Measurements from ENCODE around the gene RASSF4. TPM values are rescaled to one million over a fixed set of nuclear protein-coding genes. Genes with fewer than 3 reads are reported as not detected.

RASSF4 gene
- total RNA-seq, 1 donor from 2014 or later, result 2.0 TPM

- peak overlapping the region; percentile 58 for H3K4me3 Mint-ChIP-seq
- ChIA-PET POLR2A (interaction anchor here (1.6 to 2.4 kb wide), 3 partner anchors 10 to 37 kb away, joined by 5 to 20 read pairs (median 7); partner anchors contain the start of gene ZNF22), CTCF (interaction anchor here (1.3 to 9.5 kb wide), 4 partner anchors 9 to 31 kb away, joined by 6 to 60 read pairs (median 7); no protein-coding TSS in a partner anchor)
- peak overlapping the region; percentile 68 for H3K27ac Mint-ChIP-seq
- H3K9me3 Mint-ChIP-seq, result no peaks in the 10 kb centered on the region
- no peak for TF ChIP-seq CTCF (IDR thresholded peaks at IDR 0.05)
- peaks cover 79% of the 10 kb centered on the region for H3K4me1 Mint-ChIP-seq
- H3K27me3 Mint-ChIP-seq, result no peaks in the 10 kb centered on the region
- intact Hi-C loops (cut with micrococcal nuclease), result loop anchor here (1.0 kb wide), 1 partner anchor 11 kb away; no protein-coding TSS in a partner anchor
- DNase-seq (no peak), ATAC-seq (ENCODE audit: low read depth) (no peak)
- no peaks in the 10 kb centered on the region for H3K36me3 Mint-ChIP-seq (ENCODE audit: low read depth)
These were observed 4.4 kb downstream of the RASSF4 start for GRCh38 chr10:44963772-44964633.

GRCh38 chr10:44965104-44965503, 5.5 kb downstream of the RASSF4 start:
- ATAC-seq (ENCODE audit: low read depth) (no peak), DNase-seq (no peak)
- ChIA-PET POLR2A (interaction anchor here (0.8 to 1.0 kb wide), 2 partner anchors 17 to 32 kb away, joined by 4 to 5 read pairs; no protein-coding TSS in a partner anchor), CTCF (interaction anchor here (0.9 to 9.5 kb wide), 3 partner anchors 9 to 32 kb away, joined by 3 to 60 read pairs (median 6); no protein-coding TSS in a partner anchor)
- Mint-ChIP-seq H3K4me3 (no peak overlapping the region), H3K27me3 (no peaks in the 10 kb centered on the region), H3K4me1 (peaks cover 75% of the 10 kb centered on the region), H3K36me3 (ENCODE audit: low read depth) (no peaks in the 10 kb centered on the region), H3K9me3 (no peaks in the 10 kb centered on the region), H3K27ac (no peak overlapping the region)
- intact Hi-C loops (cut with micrococcal nuclease), result loop anchor here (5.0 kb wide), 1 partner anchor 1062 kb away; no protein-coding TSS in a partner anchor
- TF ChIP-seq CTCF (IDR thresholded peaks at IDR 0.05), result no peak

GRCh38 chr10:44965651-44966097, 6.1 kb downstream of the RASSF4 start:
- no peaks in the 10 kb centered on the region for H3K36me3 Mint-ChIP-seq (ENCODE audit: low read depth)
- no peaks in the 10 kb centered on the region for H3K9me3 Mint-ChIP-seq
- peak overlapping the region; percentile 57 for H3K27ac Mint-ChIP-seq
- no peak for TF ChIP-seq CTCF (IDR thresholded peaks at IDR 0.05)
- DNase-seq, result no peak
- H3K4me3 Mint-ChIP-seq, result peak overlapping the region; percentile 42
- H3K4me1 Mint-ChIP-seq, result peaks cover 71% of the 10 kb centered on the region
- ChIA-PET CTCF (interaction anchor here (0.9 to 9.5 kb wide), 2 partner anchors 18 to 33 kb away, joined by 3 to 60 read pairs; no protein-coding TSS in a partner anchor), POLR2A (interaction anchor here (0.8 to 1.1 kb wide), 3 partner anchors 18 to 33 kb away, joined by 3 to 5 read pairs (median 4); no protein-coding TSS in a partner anchor)
- intact Hi-C loops (cut with micrococcal nuclease), result loop anchor here (1.0 to 5.0 kb wide), 2 partner anchors 9 to 1062 kb away; no protein-coding TSS in a partner anchor
- peak; percentile 29 for ATAC-seq (ENCODE audit: low read depth)
- H3K27me3 Mint-ChIP-seq, result no peaks in the 10 kb centered on the region

GRCh38 chr10:44966129-44966815, 6.7 kb downstream of the RASSF4 start:
- H3K9me3 Mint-ChIP-seq, result no peaks in the 10 kb centered on the region
- CTCF ChIA-PET, result interaction anchor here (0.9 to 9.5 kb wide), 2 partner anchors 18 to 33 kb away, joined by 3 to 60 read pairs; no protein-coding TSS in a partner anchor
- H3K36me3 Mint-ChIP-seq (ENCODE audit: low read depth), result no peaks in the 10 kb centered on the region
- H3K27ac Mint-ChIP-seq, result no peak overlapping the region
- no peaks in the 10 kb centered on the region for H3K27me3 Mint-ChIP-seq
- H3K4me1 Mint-ChIP-seq, result peaks cover 69% of the 10 kb centered on the region
- intact Hi-C loops (cut with micrococcal nuclease), result loop anchor here (1.0 to 5.0 kb wide), 2 partner anchors 8 to 1061 kb away; no protein-coding TSS in a partner anchor
- POLR2A ChIA-PET, result interaction anchor here (0.8 to 3.1 kb wide), 4 partner anchors 18 to 33 kb away, joined by 3 to 10 read pairs (median 4); no protein-coding TSS in a partner anchor
- DNase-seq (no peak), ATAC-seq (ENCODE audit: low read depth) (peak; percentile 13)
- TF ChIP-seq CTCF (IDR thresholded peaks at IDR 0.05), result no peak
- peak overlapping the region; percentile 42 for H3K4me3 Mint-ChIP-seq

Measured in activated B cell treated with CpG ODN at 0.5 μM for 24 hours (primary cell).